HEK293T (cell line): ENCODE data around the gene GRK6.

Experiments
- CTCF ChIA-PET: fragments of 350-600 bp; formaldehyde crosslinking; extraction: SDS; loops from one replicate; lab custom pipeline; 2021; ENCODE audit warnings: antibody characterized with exemption, inconsistent platforms; lab: Yijun Ruan, JAX
- POLR2A ChIA-PET: fragments of 350-600 bp; formaldehyde crosslinking; extraction: SDS; loops from one replicate; lab custom pipeline; 2020; ENCODE audit warnings: antibody characterized with exemption, inconsistent platforms; lab: Yijun Ruan, JAX
- DNase-seq: peaks from one replicate; pipeline ENCODE4 v3.0.0; 2012; ENCODE audit warnings: mixed read lengths; ENCODE audit errors: extremely low spot score
- ARNT ChIP-seq: fragments of 450-650 bp; IDR thresholded peaks from 2 replicates; pipeline ENCODE4 v1.6.1; 2017; ENCODE audit warnings: mild to moderate bottlenecking
- BHLHE40 ChIP-seq: fragments of 450-650 bp; IDR thresholded peaks from 2 replicates; pipeline ENCODE4 v1.6.1; 2016; ENCODE audit warnings: mild to moderate bottlenecking, moderate library complexity, borderline replicate concordance
- ELF4 ChIP-seq: fragments of 450-650 bp; IDR thresholded peaks from 2 replicates; pipeline ENCODE4 v1.6.1; 2017; ENCODE audit warnings: antibody characterized with exemption
- FOXA1 ChIP-seq: fragments of 450-650 bp; IDR thresholded peaks from 2 replicates; pipeline ENCODE4 v1.6.1; 2016; ENCODE audit warnings: mild to moderate bottlenecking
- FOXK2 ChIP-seq: fragments of 450-650 bp; IDR thresholded peaks from 2 replicates; pipeline ENCODE4 v1.6.1; 2016; ENCODE audit warnings: mild to moderate bottlenecking
- FOXM1 ChIP-seq: fragments of 450-650 bp; IDR thresholded peaks from 2 replicates; pipeline ENCODE4 v1.6.1; 2017; ENCODE audit warnings: mild to moderate bottlenecking, borderline replicate concordance
- HDGF ChIP-seq: fragments of 450-650 bp; IDR thresholded peaks from 2 replicates; pipeline ENCODE4 v1.6.1; 2017; ENCODE audit warnings: antibody characterized with exemption, borderline replicate concordance
- L3MBTL2 ChIP-seq: fragments of 450-650 bp; conservative IDR thresholded peaks from 2 replicates; pipeline ENCODE4 v1.6.1; 2016; ENCODE audit warnings: mild to moderate bottlenecking
- LEF1 ChIP-seq: fragments of 450-650 bp; IDR thresholded peaks from 2 replicates; pipeline ENCODE4 v1.6.1; 2017; ENCODE audit warnings: mild to moderate bottlenecking, borderline replicate concordance
- NFRKB ChIP-seq: fragments of 450-650 bp; IDR thresholded peaks from 2 replicates; pipeline ENCODE4 v1.6.1; 2016; ENCODE audit warnings: mild to moderate bottlenecking, moderate library complexity
- PKNOX1 ChIP-seq: fragments of 450-650 bp; IDR thresholded peaks from 2 replicates; pipeline ENCODE4 v1.6.1; 2016
- SP1 ChIP-seq: fragments of 450-650 bp; IDR thresholded peaks from 2 replicates; pipeline ENCODE4 v1.6.1; 2017
- SUZ12 ChIP-seq: fragments of 450-650 bp; IDR thresholded peaks from 2 replicates; pipeline ENCODE4 v1.6.1; 2016; ENCODE audit warnings: mild to moderate bottlenecking
- TARDBP ChIP-seq: fragments of 450-650 bp; IDR thresholded peaks from 2 replicates; pipeline ENCODE4 v1.6.1; 2016
- ZNF384 ChIP-seq: fragments of 450-650 bp; IDR thresholded peaks from 2 replicates; pipeline ENCODE4 v1.6.1; 2016

GRK6 gene

DNA sequence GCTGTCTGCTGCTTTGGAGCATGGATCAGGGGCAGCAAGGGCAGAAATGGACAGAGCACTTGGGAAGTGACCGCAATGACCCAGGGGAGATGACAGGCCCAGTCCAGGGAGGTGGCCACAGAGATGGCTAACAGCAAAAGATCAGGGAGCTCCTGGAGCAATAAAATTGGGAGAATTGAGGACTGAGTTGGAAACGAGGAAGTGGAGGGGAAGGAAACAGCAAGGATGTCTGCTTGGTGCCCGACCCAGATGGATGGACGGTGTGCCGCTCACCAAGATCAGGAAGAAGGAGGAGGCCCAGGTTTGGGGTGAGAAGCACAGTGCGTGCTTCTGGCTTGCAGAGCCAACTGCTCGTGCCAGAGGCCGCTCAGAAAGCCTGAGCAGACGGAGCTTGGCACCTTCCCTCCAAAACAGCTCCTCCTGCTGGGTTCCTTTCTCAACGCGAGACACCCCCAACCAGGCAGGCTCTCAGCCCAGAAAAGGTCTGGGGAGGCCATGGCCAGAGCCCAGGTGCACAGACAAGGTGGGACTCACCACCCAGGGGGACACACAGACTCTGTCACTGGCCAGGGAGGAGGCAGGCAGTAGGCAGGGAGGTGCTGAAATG, 44.0 kb upstream of the GRK6 start:
- no peak for DNase-seq
- CTCF ChIA-PET = interaction anchor here (0.6 to 2.4 kb wide), 7 partner anchors 8 to 147 kb away, joined by 3 to 6 read pairs (median 3); no protein-coding TSS in a partner anchor
- POLR2A ChIA-PET = interaction anchor here (0.9 to 1.4 kb wide), 2 partner anchors 12 to 44 kb away, joined by 3 to 4 read pairs; partner anchors contain the start of gene GRK6
- TF ChIP-seq ZNF384 (no peak), FOXM1 (no peak), TARDBP (no peak)

DNA sequence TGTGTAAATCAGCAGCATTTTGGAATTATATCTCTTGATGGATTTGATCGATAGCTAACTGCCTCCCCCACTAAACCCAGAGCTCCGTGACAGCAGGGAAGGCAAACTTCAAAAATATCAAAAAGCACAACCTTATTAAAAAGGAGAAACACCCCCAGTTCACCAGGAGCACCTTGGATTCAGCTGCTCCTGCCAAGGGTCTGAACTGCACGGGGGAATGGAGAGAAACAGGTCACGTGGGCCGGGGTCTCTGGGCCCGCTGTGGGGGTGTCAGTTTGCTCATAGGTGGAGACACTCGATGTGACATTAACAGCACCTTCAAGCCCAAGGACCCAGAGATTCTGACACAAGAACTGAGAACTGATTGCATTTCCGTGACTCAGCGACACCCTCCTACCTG, 43.3 kb upstream of the GRK6 start:
- DNase-seq = no peak
- ChIA-PET POLR2A (interaction anchor here (0.9 to 1.4 kb wide), 2 partner anchors 12 to 43 kb away, joined by 3 to 4 read pairs; partner anchors contain the start of gene GRK6), CTCF (interaction anchor here (1.0 to 1.1 kb wide), 3 partner anchors 21 to 72 kb away, joined by 3 to 4 read pairs (median 3); no protein-coding TSS in a partner anchor)
- TF ChIP-seq SP1 (no peak), FOXA1 (no peak), FOXK2 (no peak), TARDBP (no peak), ARNT (no peak), LEF1 (no peak), FOXM1 (no peak)

DNA sequence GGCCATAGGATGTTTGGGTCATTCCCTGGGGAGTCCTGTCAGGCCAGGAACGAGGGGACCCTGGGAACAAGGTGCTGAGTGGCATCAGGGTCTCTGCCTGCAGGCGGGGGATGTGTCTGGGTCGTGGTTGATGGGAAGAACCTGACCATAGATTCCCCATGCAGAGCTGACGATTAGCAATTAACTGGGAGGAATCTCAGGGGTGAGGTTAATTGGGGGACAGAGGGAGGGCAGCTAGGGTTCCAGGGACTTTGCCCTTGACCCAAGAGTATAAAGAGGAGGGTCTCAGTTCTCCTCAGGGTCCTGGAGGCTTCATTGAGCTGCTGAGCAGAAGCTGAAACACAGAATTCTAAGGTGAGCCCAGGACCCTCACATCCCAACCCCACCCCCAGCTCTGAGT, 42.3 kb upstream of the GRK6 start, which contains the start of gene SLC34A1:
TSS of gene SLC34A1 (plus strand) at position 301 of the 400 bp plus-strand sequence. CDS start 1,308 bp downstream, outside the sequence.
- ChIA-PET CTCF (no interaction called here), POLR2A (no interaction called here)
- no peak for DNase-seq
- no peak for TF ChIP-seq SUZ12
- no peak for TF ChIP-seq LEF1
- no peak for TF ChIP-seq FOXK2
- no peak for TF ChIP-seq BHLHE40
- TF ChIP-seq ELF4 = no peak
- TF ChIP-seq PKNOX1 = no peak

DNA sequence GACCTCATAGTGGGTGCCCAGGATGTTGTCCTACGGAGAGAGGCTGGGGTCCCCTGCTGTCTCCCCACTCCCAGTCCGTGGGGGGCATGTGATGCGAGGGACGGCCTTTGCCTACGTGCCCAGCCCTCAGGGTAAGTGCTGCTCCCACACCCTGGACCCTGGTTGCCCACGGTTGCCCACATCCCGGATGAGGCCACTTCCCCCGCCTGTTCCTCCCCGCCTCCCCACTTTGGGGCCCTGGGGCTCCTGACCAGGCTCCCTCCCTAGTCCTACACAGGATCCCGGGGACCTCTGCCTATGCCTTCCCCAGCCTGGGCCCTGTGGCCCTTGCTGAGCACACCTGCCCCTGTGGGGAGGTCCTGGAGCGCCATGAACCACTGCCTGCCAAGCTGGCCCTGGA, 40.8 kb upstream of the GRK6 start:
- no peak for DNase-seq
- ChIA-PET POLR2A (no interaction called here), CTCF (interaction anchor here (2.2 kb wide), 1 partner anchor 69 kb away, joined by 6 read pairs; no protein-coding TSS in a partner anchor)
- TF ChIP-seq LEF1 (no peak), L3MBTL2 (no peak), FOXM1 (no peak), BHLHE40 (no peak), SUZ12 (no peak), SP1 (no peak), HDGF (no peak), PKNOX1 (no peak), ELF4 (no peak)

DNA sequence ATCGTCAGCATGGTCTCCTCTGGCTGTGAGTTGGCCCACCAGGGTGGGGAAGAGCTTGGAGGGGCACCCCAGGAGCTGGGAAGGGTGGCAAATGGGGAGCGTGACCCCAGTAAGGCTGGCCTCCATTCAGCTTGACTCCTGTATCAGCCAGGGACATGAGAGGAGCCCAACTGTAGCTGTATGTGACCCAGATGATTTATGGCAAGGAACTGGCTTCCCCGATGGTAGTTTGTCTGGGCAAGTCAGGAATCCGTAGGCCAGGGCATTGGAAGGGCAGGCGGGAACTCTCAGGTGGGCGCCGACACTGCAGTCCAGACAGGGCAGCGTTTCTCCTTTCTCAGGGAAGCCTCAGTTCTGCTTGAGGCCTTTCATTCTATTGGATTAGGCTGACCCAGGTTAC, 39.9 kb upstream of the GRK6 start:
- TF ChIP-seq ZNF384 (no peak), SP1 (no peak), SUZ12 (no peak), FOXK2 (no peak), ARNT (no peak), NFRKB (no peak)
- DNase-seq = no peak
- ChIA-PET CTCF (interaction anchor here (0.6 to 2.2 kb wide), 2 partner anchors 68 to 119 kb away, joined by 4 to 6 read pairs; no protein-coding TSS in a partner anchor), POLR2A (interaction anchor here (0.9 to 1.0 kb wide), 2 partner anchors 35 to 83 kb away, joined by 3 to 4 read pairs; partner anchors contain the start of genes LMAN2, PRELID1 and RAB24)

- no peak for DNase-seq
- ChIA-PET POLR2A (no interaction called here), CTCF (interaction anchor here (0.6 to 2.2 kb wide), 3 partner anchors 15 to 68 kb away, joined by 3 to 6 read pairs (median 3); no protein-coding TSS in a partner anchor)
Measured at GRCh38 chr5:177387405-177387804, 39.1 kb upstream of the GRK6 start.

More at GRCh38 chr5:177387405-177387804, 39.1 kb upstream of the GRK6 start:
- TF ChIP-seq ARNT (no peak), FOXA1 (no peak), SUZ12 (no peak), NFRKB (no peak), L3MBTL2 (no peak), ZNF384 (no peak), PKNOX1 (no peak), FOXK2 (no peak)
